Measurements from ENCODE around the gene CAMTA1.

Gene CAMTA1

DNA sequence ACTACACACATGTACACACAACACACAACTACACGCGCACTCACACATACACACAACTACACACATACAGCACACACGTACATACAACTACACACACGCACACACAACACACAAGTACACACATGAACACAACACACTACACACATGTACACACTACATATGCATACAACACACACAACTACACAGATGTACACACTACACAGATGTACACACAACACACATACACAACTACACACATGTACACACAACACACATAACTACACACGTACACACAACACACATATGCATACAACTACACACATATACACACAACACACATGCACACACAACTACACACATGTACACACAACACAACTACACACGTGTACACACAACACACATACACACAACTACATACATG lies 318.6 kb downstream of the CAMTA1 start:
- H3K9me3 ChIP-seq (ENCODE audit: insufficient read depth, low read length, severe bottlenecking), result peaks cover 3% of the 10 kb centered on the region

GRCh38 chr1:7104339-7104738 lies 319.1 kb downstream of the CAMTA1 start:
- H3K9me3 ChIP-seq (ENCODE audit: insufficient read depth, low read length, severe bottlenecking), result peaks cover 3% of the 10 kb centered on the region
- DNase-seq, result no peak
- H4K20me1 ChIP-seq (ENCODE audit: insufficient read depth, low read length), result no peaks in the 10 kb centered on the region; the same call in 1 of the 2 replicates
- no peak overlapping the region for H3K4me2 ChIP-seq (ENCODE audit: insufficient read depth, low read length)
- no peak overlapping the region for H3K4me3 ChIP-seq (ENCODE audit: low read depth in 1 of 2, low read length in 2 of 2)
- TF ChIP-seq, protein P1, sequence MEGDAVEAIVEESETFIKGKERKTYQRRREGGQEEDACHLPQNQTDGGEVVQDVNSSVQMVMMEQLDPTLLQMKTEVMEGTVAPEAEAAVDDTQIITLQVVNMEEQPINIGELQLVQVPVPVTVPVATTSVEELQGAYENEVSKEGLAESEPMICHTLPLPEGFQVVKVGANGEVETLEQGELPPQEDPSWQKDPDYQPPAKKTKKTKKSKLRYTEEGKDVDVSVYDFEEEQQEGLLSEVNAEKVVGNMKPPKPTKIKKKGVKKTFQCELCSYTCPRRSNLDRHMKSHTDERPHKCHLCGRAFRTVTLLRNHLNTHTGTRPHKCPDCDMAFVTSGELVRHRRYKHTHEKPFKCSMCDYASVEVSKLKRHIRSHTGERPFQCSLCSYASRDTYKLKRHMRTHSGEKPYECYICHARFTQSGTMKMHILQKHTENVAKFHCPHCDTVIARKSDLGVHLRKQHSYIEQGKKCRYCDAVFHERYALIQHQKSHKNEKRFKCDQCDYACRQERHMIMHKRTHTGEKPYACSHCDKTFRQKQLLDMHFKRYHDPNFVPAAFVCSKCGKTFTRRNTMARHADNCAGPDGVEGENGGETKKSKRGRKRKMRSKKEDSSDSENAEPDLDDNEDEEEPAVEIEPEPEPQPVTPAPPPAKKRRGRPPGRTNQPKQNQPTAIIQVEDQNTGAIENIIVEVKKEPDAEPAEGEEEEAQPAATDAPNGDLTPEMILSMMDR (IDR thresholded peaks at IDR 0.05; ENCODE audit: borderline replicate concordance, extremely low read depth, low read length, poor library complexity, severe bottlenecking), result no peak
- TF ChIP-seq EZH2 (IDR thresholded peaks at IDR 0.05; ENCODE audit: borderline replicate concordance, low read depth, low read length, severe bottlenecking), result no peak
- H3K27ac ChIP-seq (ENCODE audit: low read length), result no peak overlapping the region
- no peaks in the 10 kb centered on the region for H3K4me1 ChIP-seq (ENCODE audit: insufficient read depth, low read length)
- no peaks in the 10 kb centered on the region for H3K36me3 ChIP-seq (ENCODE audit: insufficient read depth, low read length)
- ATAC-seq (ENCODE audit: insufficient read depth, low read depth), result peak; percentile 27; the same call in 1 of the 3 replicates
- H3K79me2 ChIP-seq (ENCODE audit: insufficient read depth, low read length), result no peaks in the 10 kb centered on the region
- no peaks in the 10 kb centered on the region for H3K27me3 ChIP-seq (ENCODE audit: insufficient read depth, low read length, poor library complexity)
- no peak overlapping the region for H2AFZ ChIP-seq (ENCODE audit: low read depth, low read length)
- H3K9ac ChIP-seq (ENCODE audit: low read depth, low read length), result no peak overlapping the region

More for the DNA sequence above, 318.6 kb downstream of the CAMTA1 start:
- no peaks in the 10 kb centered on the region; the same call in 1 of the 2 replicates for H4K20me1 ChIP-seq (ENCODE audit: insufficient read depth, low read length)
- no peak overlapping the region for H3K4me2 ChIP-seq (ENCODE audit: insufficient read depth, low read length)
- H3K79me2 ChIP-seq (ENCODE audit: insufficient read depth, low read length), result no peaks in the 10 kb centered on the region
- no peak for ATAC-seq (ENCODE audit: insufficient read depth, low read depth)
- H3K36me3 ChIP-seq (ENCODE audit: insufficient read depth, low read length), result no peaks in the 10 kb centered on the region
- TF ChIP-seq, protein P1 (IDR thresholded peaks at IDR 0.05; ENCODE audit: borderline replicate concordance, extremely low read depth, low read length, poor library complexity, severe bottlenecking), result no peak
- no peak for TF ChIP-seq EZH2 (IDR thresholded peaks at IDR 0.05; ENCODE audit: borderline replicate concordance, low read depth, low read length, severe bottlenecking)
- no peak overlapping the region for H3K27ac ChIP-seq (ENCODE audit: low read length)
- H3K27me3 ChIP-seq (ENCODE audit: insufficient read depth, low read length, poor library complexity), result no peaks in the 10 kb centered on the region
- H3K9ac ChIP-seq (ENCODE audit: low read depth, low read length), result no peak overlapping the region
- H3K4me1 ChIP-seq (ENCODE audit: insufficient read depth, low read length), result no peaks in the 10 kb centered on the region
- H3K4me3 ChIP-seq (ENCODE audit: low read depth in 1 of 2, low read length in 2 of 2), result no peak overlapping the region
- DNase-seq, result no peak
- no peak overlapping the region for H2AFZ ChIP-seq (ENCODE audit: low read depth, low read length)

- no peaks in the 10 kb centered on the region for H3K79me2 ChIP-seq (ENCODE audit: insufficient read depth, low read length)
- ATAC-seq (ENCODE audit: insufficient read depth, low read depth) (no peak), DNase-seq (no peak)
- H3K4me3 ChIP-seq (ENCODE audit: low read depth in 1 of 2, low read length in 2 of 2), result no peak overlapping the region
- TF ChIP-seq, protein P1 (IDR thresholded peaks at IDR 0.05; ENCODE audit: borderline replicate concordance, extremely low read depth, low read length, poor library complexity, severe bottlenecking), result no peak
- no peak for TF ChIP-seq EZH2 (IDR thresholded peaks at IDR 0.05; ENCODE audit: borderline replicate concordance, low read depth, low read length, severe bottlenecking)
- no peak overlapping the region for H3K4me2 ChIP-seq (ENCODE audit: insufficient read depth, low read length)
- no peak overlapping the region for H3K27ac ChIP-seq (ENCODE audit: low read length)
- H2AFZ ChIP-seq (ENCODE audit: low read depth, low read length), result no peak overlapping the region
- no peak overlapping the region for H3K9ac ChIP-seq (ENCODE audit: low read depth, low read length)
- H3K36me3 ChIP-seq (ENCODE audit: insufficient read depth, low read length), result no peaks in the 10 kb centered on the region
- H3K27me3 ChIP-seq (ENCODE audit: insufficient read depth, low read length, poor library complexity), result no peaks in the 10 kb centered on the region
- peaks cover 3% of the 10 kb centered on the region for H3K9me3 ChIP-seq (ENCODE audit: insufficient read depth, low read length, severe bottlenecking)
- H3K4me1 ChIP-seq (ENCODE audit: insufficient read depth, low read length), result no peaks in the 10 kb centered on the region
- H4K20me1 ChIP-seq (ENCODE audit: insufficient read depth, low read length), result no peaks in the 10 kb centered on the region; the same call in 1 of the 2 replicates
Measured at GRCh38 chr1:7105269-7105668, 320.0 kb downstream of the CAMTA1 start.

Measured in DND-41 (cell line).